Endothelial cell (in vitro differentiated cells): ENCODE results near the gene IMPDH2. TPM values are rescaled to one million over a fixed set of nuclear protein-coding genes. Genes with fewer than 3 reads are reported as not detected.

Source experiments
- DNase-seq: peaks from one replicate; pipeline ENCODE4 v3.0.0; 2021; ENCODE audit warnings: low spot score
- H3K27ac Mint-ChIP-seq: one replicate; pipeline ENCODE4 v1.8.0; 2021; ENCODE audit warnings: mixed read lengths, inconsistent platforms; ENCODE audit not compliant: unreplicated experiment
- H3K27me3 Mint-ChIP-seq: one replicate; pipeline ENCODE4 v1.8.0; 2021; ENCODE audit warnings: mild to moderate bottlenecking, moderate library complexity, mixed read lengths, inconsistent platforms; ENCODE audit not compliant: unreplicated experiment
- H3K36me3 Mint-ChIP-seq: one replicate; pipeline ENCODE4 v1.8.0; 2021; ENCODE audit warnings: mild to moderate bottlenecking, low read depth, mixed read lengths, inconsistent platforms; ENCODE audit not compliant: unreplicated experiment
- H3K4me1 Mint-ChIP-seq: one replicate; pipeline ENCODE4 v1.8.0; 2021; ENCODE audit warnings: mild to moderate bottlenecking, mixed read lengths, inconsistent platforms; ENCODE audit not compliant: unreplicated experiment
- H3K4me3 Mint-ChIP-seq: one replicate; pipeline ENCODE4 v1.8.0; 2021; ENCODE audit warnings: mild to moderate bottlenecking, mixed read lengths, inconsistent platforms; ENCODE audit not compliant: unreplicated experiment
- H3K9me3 Mint-ChIP-seq: one replicate; pipeline ENCODE4 v1.8.0; 2021; ENCODE audit warnings: mixed read lengths, inconsistent platforms; ENCODE audit not compliant: unreplicated experiment
- total RNA-seq: library from RNA; stranded (reverse); fragmentation: NEBNext Ultra II Directional; extraction: Animal tissue kit (Norgen Biotek cat#: 25700); gene quantifications from one replicate; pipeline ENCODE4 v1.2.1, GENCODE V29; 2021; ENCODE audit not compliant: unreplicated experiment
- TF ChIP-seq, protein P1 (sequence below): fragments of 200-600 bp; sonication (generic); IDR thresholded peaks from one replicate; pipeline ENCODE4 v1.5.0; 2021; ENCODE audit warnings: antibody characterized with exemption; ENCODE audit not compliant: unreplicated experiment

IMPDH2 gene
- total RNA-seq, 1 donor from 2014 or later: 111 TPM

DNA sequence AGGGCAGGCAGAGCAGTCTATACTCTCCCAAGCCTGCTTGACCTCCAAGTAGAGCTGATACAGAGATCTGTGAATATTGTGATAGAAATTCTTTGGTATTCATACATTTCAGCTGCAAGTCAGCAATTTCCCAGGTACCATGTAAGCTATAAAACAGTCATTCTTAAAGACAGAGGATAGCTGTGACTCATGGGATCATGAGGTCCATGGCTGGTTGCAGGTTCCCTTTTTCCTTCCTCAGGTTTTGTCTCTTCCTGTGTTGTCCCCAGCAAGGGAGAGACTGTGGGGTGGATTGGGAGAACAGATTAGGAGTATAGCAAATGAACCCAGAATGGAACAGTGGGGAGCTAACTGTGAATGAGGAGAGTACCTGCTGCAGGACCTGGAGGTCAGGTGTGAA, 44.5 kb downstream of the IMPDH2 start:
- peaks cover 19% of the 10 kb centered on the region for H3K36me3 Mint-ChIP-seq
- H3K4me1 Mint-ChIP-seq: peaks cover 9% of the 10 kb centered on the region
- H3K27me3 Mint-ChIP-seq: peaks cover 4% of the 10 kb centered on the region
- TF ChIP-seq, protein P1, sequence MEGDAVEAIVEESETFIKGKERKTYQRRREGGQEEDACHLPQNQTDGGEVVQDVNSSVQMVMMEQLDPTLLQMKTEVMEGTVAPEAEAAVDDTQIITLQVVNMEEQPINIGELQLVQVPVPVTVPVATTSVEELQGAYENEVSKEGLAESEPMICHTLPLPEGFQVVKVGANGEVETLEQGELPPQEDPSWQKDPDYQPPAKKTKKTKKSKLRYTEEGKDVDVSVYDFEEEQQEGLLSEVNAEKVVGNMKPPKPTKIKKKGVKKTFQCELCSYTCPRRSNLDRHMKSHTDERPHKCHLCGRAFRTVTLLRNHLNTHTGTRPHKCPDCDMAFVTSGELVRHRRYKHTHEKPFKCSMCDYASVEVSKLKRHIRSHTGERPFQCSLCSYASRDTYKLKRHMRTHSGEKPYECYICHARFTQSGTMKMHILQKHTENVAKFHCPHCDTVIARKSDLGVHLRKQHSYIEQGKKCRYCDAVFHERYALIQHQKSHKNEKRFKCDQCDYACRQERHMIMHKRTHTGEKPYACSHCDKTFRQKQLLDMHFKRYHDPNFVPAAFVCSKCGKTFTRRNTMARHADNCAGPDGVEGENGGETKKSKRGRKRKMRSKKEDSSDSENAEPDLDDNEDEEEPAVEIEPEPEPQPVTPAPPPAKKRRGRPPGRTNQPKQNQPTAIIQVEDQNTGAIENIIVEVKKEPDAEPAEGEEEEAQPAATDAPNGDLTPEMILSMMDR: no peak
- no peak overlapping the region for H3K27ac Mint-ChIP-seq
- no peaks in the 10 kb centered on the region for H3K9me3 Mint-ChIP-seq
- no peak overlapping the region for H3K4me3 Mint-ChIP-seq
- no peak for DNase-seq

DNA sequence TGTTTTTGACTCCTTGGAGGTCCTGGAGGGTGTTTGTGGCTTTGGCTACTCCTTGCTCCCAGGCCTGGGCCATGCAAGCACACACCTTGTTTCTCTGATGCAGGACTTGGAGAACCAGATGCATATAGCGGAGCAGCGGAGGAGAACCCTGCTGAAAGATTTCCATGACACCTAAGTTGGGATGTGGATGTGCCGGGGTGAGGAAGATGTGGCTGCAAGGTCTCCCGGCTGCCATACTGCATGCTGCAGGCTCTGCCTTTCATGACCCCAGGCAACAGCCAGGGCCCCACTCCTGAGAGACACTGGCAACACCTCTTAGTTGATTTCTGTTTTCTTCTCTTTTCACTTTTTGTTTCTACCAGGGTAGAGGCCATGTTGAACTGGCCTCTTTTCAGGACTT, 46.1 kb downstream of the IMPDH2 start:
- no peak for DNase-seq
- no peak overlapping the region for H3K27ac Mint-ChIP-seq
- H3K9me3 Mint-ChIP-seq: no peaks in the 10 kb centered on the region
- peaks cover 2% of the 10 kb centered on the region for H3K27me3 Mint-ChIP-seq
- no peak overlapping the region for H3K4me3 Mint-ChIP-seq
- TF ChIP-seq, protein P1: no peak
- H3K4me1 Mint-ChIP-seq: peaks cover 6% of the 10 kb centered on the region
- peaks cover 25% of the 10 kb centered on the region for H3K36me3 Mint-ChIP-seq

DNA sequence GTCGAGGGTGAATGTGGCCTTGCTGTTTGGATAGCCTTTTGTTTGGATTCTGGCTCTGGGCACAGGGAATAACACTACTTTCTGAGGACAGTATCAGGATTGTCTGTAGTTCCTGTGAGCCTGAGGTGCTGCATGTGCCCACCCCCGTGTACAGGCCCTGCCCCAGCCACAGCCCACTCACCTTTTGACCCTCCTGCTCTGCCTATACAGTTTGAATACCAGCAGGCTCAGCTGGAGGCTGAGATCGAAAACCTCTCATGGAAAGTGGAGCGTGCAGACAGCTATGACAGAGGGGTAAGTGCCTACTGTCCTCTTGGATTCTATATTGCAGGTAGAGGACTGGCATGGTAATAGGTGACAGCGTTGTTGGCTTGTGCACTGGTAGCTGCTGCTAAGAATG, 46.5 kb downstream of the IMPDH2 start:
- TF ChIP-seq, protein P1: no peak

DNA sequence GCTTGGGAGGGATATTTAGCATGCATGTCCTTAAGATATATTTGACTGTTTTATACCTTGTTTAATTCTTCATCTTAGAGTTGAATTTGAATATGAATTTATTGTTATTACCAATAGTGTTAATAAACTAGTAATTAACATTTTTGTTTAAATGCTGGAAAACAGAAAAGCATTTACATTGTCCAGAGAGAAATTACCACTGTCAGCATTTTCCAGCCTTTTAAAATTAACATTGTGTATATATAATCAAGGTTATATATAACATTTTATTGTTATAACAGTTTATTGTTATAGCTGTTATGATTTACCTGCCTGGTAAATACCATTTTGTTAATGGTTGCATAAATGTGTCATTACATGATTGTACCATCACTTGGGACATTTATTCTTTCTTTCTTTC, 47.2 kb downstream of the IMPDH2 start:
- no peaks in the 10 kb centered on the region for H3K9me3 Mint-ChIP-seq
- DNase-seq: no peak
- H3K36me3 Mint-ChIP-seq: peaks cover 25% of the 10 kb centered on the region

More for the DNA sequence above, 46.5 kb downstream of the IMPDH2 start:
- Mint-ChIP-seq H3K27me3 (peaks cover 2% of the 10 kb centered on the region), H3K27ac (no peak overlapping the region), H3K36me3 (peaks cover 25% of the 10 kb centered on the region), H3K9me3 (no peaks in the 10 kb centered on the region), H3K4me1 (peaks cover 6% of the 10 kb centered on the region), H3K4me3 (no peak overlapping the region)
- no peak for DNase-seq

DNA sequence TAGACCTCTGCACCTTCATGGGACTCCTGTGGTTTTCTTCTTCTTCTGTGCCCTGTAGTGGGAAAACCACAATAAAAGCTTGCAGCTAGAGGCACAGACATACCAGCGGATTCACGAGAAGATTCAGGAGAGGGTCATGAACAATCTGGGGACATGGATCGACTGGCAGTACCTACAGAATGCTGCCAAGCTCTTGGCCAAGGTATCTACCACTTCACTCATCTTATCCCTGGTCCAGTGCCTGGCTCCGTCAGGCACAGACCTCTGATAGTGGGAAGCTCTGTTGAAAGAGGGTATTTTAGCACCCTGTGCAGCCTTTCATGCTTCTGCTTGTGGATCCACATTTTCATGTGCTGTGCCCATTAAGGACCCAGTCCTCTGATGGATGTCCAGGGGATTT, 48.9 kb downstream of the IMPDH2 start:
- Mint-ChIP-seq H3K36me3 (peaks cover 26% of the 10 kb centered on the region), H3K4me3 (no peak overlapping the region)
- no peak for DNase-seq

More for the DNA sequence above, 47.2 kb downstream of the IMPDH2 start:
- H3K4me3 Mint-ChIP-seq: no peak overlapping the region
- TF ChIP-seq, protein P1: no peak
- H3K27me3 Mint-ChIP-seq: peaks cover 2% of the 10 kb centered on the region
- no peak overlapping the region for H3K27ac Mint-ChIP-seq
- H3K4me1 Mint-ChIP-seq: peaks cover 6% of the 10 kb centered on the region

More for the DNA sequence above, 48.9 kb downstream of the IMPDH2 start:
- H3K27ac Mint-ChIP-seq: no peak overlapping the region
- H3K4me1 Mint-ChIP-seq: peaks cover 6% of the 10 kb centered on the region
- H3K27me3 Mint-ChIP-seq: peaks cover 2% of the 10 kb centered on the region
- no peaks in the 10 kb centered on the region for H3K9me3 Mint-ChIP-seq
- TF ChIP-seq, protein P1: no peak
